GM19455 (cell line): Measurements from ENCODE around the gene OSBPL10.
"Not testable (repeated sequence)": the region's sequence is repeated elsewhere in the genome, so short reads cannot be mapped to it uniquely, and the experiment has no call there.

ENCODE experiments used
- ATAC-seq: cut with Tn5 transposase; IDR thresholded peaks from one replicate; pipeline ENCODE4 v1.9.1; 2021; ENCODE audit not compliant: unreplicated experiment

The OSBPL10 gene

DNA sequence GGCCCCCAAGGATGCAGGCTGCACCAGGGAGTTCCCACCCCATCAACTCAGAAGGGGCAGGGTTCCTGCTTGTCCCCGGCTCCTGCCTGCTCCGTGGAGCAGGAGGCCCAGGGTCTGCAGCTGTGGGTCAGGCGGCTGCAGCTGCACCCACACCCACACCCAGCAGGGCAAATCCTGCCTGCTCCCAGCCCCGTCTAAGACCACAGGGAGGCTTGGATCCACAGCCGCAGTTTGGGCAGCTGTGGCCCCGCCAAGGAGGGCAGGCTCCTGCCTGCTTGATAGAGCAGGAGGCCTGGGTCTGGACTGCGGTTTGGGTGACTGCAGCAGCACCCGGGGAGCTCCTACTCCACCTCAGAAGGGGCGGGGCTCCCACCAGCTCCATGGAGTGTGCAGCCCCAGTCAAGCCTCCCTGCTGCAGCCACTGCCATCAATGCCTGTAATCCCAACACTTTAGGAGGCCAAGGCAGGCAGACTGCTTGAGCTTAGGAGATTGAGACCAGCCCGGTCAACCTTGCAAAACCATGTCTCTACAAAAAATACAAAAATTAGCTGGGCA, 163.6 kb downstream of the OSBPL10 start:
- ATAC-seq: no peak

DNA sequence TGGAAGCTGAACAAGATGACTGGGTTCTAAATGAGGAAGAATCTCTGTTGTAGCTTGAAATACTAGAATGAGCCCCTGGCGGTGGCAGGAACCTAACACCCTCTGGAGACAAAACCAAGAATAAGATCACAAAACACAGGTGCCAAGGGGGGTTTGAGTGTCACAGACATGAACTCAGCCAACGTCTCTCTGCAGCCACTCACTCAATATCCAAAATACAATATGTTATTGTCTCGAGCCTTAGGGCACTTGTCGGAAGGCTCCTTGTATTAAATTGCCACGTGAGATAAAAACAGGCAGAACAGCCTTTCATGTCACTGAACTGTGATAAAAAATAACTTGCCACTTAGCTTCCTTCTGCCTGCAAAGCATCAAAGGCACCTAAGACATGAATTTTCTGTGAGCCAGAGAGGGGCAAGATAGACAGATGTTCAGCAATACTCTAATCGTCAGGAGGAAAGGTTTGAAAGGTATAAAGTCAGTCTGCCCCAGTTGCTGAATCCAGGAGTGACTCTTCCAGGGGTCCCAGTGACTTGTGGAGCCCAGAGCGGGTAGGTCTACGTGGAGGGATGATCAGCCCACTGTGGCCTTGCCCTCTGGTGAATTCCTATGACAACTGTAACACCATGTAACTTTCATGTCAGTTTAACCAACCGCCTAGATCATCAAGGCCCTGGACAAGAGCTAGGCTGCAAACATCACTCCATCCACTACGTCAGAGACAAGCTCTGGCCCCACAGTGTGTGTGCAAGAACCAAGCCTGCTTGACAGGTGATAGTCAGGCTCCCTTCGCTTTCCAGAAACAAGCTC, 165.2 kb downstream of the OSBPL10 start:
- no peak for ATAC-seq

DNA sequence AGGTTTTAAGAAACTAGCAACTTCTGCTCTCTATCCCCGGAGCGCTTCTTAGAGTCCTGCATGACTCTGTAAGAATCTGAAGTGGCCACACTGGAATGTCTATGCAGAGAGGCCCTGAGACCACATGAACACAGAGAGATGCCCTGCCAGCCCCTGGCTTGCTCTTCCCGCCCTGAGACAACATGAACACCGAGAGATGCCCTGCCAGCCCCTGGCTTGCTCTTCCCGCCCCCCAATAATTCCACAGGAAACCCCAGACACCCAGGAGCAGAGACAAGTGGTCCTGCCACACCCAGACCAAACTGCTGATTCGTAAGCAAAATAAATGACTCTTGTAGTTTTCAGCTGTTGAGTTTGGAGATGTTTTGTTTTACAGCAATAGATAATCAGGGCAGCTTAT, 166.1 kb downstream of the OSBPL10 start:
- ATAC-seq: no peak

DNA sequence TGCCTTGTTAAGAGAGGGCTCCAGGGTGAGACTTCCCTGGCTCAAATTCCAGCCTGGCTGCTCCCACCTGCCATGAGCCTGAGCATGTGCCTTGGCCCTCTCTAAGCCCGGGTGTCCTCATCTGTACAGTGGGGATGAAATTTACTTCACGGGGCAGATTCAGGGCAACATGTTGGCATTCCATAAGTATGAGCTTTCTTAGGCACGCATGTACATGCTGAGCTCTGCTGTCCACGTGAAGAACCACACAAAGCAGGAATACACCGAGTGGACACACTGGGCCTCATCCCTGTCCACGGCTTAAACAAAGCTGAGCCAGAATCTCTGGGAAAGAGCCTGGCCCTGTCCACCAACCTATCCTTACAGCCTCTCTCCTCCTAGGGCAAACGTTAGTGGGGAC, 167.4 kb downstream of the OSBPL10 start:
- no peak for ATAC-seq

DNA sequence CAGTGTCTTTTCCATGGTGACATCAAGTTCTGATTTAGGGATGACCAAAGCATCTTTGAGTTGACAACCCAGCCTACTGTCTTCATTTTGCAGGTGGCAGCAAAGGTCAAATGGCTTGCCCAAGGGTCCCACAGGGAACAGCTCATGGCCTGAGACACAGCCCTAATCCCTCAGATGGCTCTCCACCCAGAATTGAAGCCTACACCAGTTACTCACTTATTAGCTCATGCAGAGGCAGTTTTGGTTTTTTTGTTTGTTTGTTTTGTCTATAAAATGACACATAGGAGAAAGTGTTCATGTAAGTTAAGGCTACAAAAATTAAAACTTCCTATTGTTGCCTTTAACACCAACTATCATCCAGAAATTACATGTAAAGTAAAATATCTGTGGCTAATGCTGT, 167.9 kb downstream of the OSBPL10 start:
- ATAC-seq: no peak

DNA sequence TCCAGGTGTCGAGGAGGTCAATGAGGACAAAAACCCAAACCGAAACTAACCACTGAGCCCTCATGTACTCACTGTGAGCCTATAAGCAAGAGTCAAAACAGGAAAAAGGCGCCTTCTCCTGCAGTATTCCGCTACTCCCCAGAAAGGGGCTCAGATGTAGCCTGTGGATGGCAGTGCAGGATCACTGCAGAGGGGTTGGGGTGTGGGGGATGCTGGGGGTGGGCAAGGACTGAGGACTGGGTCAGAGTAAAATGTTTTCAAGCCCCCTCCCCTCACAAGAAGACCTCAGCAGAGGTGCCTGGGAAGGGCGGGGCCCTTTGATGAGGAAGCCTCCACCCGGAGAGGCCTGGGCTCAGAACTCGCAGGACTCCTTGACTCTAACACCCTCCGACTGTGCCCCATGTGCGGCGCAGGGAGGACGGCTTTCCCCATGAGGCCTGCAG, 170.1 kb downstream of the OSBPL10 start:
- ATAC-seq: no peak

DNA sequence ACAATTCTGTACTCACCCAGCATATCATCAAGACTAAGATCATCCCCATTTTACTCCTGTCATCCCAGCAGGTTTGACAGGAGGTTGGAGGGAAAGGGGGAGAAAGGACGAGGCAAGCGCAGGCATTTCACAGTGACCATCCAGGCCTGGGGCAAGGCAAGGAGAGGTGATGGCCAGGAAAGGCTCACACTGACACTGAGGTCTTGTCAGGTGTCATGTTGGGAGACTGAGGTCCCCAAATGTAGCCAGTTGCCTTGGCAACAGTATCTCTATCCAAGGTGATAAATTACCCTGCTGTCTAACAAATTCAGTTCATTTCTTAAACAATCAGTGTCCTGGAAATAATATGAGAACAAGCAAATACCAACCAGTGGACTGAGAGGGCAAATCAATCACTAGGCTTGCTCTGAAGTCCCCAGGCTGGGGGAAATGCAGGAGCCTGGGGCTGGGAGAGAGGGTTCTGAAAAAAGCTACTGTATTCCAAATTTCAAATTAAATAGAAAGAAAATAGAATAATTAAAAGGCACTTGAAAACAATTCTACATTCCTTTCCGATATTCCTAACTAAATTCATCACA, 172.8 kb downstream of the OSBPL10 start:
- no peak for ATAC-seq

DNA sequence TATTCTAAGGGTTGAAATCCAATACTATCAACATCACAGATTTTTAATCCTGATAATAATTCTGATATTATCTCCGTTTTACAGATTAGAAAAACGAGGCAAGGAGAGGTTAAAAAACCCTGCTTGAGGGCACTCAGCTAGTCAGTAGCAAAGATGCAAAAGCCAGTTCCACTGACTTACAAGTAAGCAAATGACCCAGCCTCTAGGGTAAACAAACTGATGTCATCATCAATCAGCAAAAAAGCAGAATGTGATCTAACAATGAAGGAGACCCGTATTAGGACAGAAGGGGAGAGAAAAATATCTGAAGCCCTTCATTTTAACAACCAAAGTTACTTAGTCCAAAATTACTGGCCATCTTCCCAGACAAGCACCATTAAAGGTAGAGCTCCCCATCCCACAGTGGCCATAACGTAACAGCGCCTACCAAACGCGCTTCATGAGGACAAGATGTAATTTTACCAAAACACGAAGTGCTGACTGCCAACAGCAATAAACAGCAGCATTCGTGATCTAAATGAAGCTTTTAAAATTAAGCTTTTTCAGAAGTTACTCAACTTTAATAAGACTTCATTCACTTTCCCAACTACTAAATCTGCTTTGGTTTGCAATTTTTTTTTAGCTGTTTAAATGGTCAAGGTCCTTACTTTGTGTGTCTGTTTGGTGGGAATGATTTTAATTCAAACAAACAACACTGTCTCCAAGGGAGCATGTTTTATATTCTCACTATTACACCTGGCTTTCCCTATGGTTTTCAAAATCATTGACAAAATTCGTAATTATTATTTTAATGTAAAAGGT, 176.6 kb downstream of the OSBPL10 start:
- no peak for ATAC-seq

DNA sequence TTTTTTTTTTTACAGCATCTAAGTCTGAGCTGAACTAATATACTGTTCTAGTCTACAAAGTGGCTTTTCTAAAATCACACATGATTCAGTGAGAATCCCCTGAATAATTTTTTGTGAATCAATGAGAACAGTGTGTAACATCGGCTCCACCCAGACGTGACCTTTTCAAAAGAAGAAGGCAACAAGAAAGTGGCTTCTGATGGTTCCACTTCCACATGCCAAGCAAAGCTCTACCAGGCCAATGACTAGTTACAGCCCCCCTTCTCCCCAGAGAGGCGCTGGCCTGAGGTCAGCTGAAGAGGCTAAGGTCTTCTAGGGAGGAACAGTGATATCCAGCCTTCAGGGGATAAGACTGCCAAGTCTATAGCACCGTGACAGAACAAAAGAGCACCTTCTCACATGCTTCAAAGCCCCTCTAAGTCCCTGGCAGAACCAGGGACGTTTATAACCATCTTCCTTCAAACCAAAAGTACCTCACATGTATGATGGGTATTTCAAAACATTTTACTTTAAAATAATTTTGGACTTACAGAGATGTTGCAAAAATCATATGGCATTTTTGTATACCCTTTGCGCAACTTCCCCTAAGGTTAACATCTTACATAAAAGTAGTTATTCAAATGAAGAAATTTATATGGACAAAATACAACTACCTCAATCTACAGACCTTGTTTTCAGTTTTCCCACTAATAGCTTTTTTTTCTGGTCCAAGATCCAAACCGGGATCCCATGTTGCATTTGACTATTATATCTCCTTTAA, 177.9 kb downstream of the OSBPL10 start:
- ATAC-seq: no peak

DNA sequence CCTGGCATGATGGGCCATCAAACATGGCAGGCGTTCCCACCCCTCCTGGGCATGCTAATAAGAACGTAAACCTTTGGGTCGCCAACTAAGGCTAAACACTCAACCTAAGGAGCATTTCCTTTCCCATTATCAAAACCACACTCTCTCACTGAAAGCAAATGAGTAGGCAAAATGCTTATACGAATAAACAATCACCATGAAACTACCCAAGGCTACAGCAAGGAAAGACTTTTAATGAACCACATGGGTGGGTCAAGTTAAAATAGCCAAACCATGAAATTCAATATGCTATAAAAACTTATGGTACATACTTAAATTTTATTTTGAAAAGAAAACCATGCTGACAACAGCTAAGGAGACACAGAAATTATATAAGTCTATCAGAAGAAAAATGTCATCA, 180.6 kb downstream of the OSBPL10 start:
- no peak for ATAC-seq

DNA sequence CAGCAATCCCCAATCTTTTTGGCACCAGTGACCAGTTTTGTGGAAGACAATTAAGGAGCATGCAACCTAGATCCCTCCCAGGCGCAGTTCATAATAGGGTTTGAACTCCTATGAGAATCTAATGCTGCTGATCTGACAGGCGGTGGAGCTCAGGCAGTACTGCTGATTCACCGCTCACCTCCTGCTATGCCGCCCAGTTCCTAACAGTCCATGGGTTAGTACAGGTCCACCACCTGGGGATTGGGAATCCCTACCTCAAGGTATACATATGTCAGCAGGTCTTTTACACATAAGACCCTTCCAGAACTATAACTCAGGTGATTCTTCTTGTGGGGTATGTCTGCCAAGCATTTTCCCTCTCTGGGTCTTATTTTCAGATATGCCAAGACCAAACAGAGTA, 182.2 kb downstream of the OSBPL10 start:
- no peak for ATAC-seq

DNA sequence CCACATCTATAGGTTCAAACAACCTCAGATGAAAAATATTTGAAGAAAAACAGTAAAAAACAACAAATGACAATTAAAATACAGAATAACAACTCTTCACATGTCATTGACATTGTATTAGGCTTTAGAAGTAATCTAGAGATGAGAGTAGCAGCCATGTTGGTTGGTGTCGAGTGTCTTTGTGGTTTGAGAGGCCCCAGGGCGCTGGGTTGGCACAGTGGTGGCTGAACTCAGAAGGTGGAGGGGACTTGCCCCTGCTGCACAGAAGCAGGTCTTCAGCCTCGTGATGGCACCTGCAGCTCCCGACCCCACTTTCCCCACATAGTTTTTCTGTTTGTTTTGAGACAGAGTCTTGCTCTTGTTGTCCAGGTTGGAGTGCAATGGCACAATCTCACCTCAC, 187.2 kb downstream of the OSBPL10 start:
- ATAC-seq: no peak

DNA sequence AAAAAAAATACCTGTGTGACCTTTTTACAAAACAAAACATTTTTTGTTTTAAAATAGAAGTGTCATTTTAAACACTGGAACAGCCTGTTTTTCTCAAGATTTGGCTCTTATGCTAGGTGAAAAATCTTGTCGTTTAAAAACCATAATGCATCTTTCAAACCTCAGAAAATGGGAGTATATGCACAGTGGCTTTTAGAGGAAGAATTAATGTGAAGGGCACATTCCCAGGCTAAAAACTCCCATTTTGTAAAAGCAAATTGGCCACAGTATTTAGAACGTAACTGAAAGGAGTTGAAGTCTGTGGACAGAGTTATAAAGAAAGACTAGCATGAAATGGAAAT, 190.0 kb downstream of the OSBPL10 start:
- ATAC-seq: no peak

DNA sequence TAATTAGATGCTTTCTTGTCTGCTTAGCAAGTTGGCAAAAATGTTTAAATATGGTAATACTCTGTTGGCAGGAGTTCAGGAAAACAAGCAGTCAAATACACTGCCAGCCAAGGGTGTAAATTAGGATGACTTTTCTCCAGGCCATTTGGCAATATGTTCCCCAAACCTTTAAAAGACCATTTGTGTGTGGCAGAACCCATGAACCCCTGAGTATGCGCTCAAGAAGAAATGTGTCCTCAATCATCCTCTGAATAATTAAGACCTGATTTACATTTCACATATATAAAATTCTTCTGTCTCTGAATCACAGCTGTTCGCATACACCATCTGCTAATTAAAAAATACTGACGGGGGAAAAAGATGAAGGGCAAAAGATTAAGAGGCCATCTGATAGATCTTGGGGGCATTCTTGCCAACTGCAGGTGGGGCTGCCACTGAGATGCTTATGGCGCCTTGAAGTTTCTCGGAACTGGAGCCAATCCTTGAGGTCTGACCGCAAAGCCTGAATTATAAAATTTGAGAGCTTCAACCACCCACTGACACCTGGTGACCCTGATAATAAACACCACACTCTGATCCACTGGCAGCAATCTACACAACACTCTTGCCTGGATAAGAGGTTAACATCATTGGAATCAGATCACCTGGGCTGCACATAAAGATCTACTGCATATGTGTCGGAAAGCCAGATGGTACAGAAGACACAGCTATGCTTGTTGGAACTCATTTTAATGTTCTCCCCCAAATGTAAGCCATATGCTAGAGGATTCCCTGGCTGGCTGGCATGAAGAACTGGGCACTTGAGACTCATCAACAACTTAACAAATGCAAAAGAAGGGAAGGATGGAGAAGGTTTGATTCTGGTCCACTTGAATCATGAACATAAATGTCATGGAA, 190.6 kb downstream of the OSBPL10 start:
- no peak for ATAC-seq

DNA sequence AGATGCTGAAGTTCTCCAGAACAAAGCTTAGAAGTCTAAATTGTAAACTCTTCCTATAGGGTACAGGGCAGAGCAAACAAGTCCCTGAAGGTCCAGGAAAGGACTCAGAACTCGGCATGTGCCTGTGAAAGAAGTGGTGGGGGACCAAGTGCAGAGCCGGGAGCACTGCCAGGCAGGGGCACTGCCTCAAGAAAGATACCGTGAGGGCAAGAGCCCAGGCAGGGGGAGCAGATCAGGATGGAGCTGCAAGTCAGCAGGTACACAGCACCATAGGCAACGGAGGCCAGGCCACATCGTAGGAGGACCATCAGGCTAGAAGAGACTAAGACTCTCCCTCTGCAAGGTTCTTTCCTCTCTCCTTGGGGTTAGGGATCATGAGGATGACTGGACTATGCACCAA, 191.6 kb downstream of the OSBPL10 start:
- no peak for ATAC-seq

DNA sequence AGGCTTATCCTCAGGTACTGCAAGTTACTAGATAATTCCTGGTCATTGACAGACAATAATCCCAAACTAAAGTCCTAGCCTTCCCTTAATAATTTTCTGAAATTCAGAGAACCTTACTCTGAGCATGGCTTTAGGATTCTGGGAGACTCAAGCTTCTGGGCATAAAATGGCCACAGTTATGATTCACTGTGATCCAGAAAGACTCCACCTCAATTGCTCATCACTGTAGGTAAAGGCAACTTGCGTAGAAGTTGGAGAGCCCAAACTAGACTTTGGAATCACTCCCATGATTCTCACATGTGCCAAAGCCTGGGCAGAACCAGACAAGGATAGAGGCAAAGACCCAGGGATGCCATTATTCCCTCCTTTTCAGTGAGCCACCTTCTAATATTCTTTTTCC, 195.3 kb downstream of the OSBPL10 start:
- no peak for ATAC-seq

DNA sequence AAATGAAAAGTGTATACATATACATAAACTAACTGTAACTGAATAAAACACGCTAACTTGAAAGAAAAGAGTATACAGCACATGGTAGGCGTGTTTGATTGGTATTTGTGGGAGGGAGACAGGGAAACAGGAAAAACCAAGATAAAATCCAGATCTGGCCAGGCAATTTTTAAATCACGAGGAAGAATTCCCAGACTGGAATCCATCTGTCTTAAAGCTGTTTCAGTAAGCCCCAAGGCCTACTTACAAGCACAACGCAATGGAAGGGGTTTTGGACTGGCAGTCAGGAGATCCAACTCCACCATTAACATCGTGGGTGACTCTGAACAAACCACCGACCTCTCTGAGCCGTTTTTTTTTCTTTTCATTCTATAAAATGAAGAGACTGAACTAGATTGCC, 195.8 kb downstream of the OSBPL10 start:
- ATAC-seq: no peak

DNA sequence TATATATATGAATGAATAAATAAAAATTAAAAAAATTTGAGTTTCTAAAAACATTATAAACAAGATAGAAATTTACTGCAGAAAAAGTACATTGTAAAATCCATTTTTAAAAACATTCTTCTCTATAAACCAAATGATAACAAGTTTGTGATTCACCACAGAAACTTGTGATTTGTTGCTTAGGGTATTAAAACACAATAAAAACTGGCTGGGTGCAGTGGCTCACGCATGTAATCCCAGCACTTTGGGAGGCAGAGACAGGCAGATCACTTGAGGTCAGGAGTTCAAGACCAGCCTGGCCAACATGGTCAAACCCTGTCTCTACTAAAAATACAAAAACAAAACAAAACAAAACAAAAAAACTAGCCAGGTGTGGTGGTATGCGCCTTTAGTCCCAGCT, 197.2 kb downstream of the OSBPL10 start:
- not testable (repeated sequence) for ATAC-seq

DNA sequence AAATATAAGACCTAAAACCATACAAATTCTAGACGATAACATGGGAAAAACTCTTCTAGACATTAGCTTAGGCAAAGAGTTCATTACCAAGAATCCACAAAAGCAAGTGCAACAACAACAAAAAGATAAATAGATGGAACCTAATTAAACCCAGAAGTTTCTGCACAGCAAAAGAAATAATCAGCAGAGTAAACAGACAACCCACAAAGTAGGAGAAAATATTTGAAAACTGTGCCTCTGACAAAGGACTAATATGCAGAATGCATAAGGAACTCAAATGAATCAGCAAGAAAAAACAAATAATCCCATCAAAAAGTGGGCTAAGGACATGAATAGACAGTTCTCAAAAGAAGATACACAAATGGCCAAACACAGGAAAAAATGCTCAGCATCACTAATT, 198.8 kb downstream of the OSBPL10 start:
- ATAC-seq: not testable (repeated sequence)

DNA sequence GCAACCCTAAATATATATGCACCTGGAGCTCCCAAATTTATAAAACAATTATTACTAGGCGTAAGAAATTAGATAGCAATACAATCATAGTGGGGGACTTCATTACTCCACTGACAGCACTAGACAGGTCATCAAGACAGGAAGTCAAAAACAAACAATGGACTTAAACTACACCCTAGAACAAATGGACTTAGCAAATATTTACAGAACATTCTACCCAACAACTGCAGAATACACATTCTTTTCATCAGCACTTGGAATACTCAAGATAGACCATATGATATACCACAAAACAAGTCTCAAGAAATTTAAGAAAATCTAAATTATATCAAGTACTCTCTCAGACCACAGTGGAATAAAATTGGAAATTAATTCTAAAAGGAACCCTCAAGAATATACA, 201.5 kb downstream of the OSBPL10 start:
- ATAC-seq: no peak
